Gastrocnemius medialis (tissue), 4 donors: ENCODE data around the gene HMCN1.

ENCODE experiments used
- CTCF ChIP-seq, 5 experiments: fragments of 450-650 bp in 3 of 5; fragments of 200-600 bp in 2 of 5; sonication (generic) in 2 of 5; IDR thresholded peaks in 4 of 5; conservative IDR thresholded peaks in 1 of 5; 1 replicate in 4 of 5; 2 replicates in 1 of 5; pipeline ENCODE4 v1.5.1; 2016 to 2019; ENCODE audit warnings: antibody characterized with exemption in 5 of 5, mild to moderate bottlenecking in 3 of 5, moderate library complexity in 3 of 5
- POLR2A ChIP-seq, 2 donors: fragments of 450-650 bp; IDR thresholded peaks; one replicate each; pipeline ENCODE4 v1.6.1; 2017; ENCODE audit warnings: antibody characterized with exemption in 2 of 2, mild to moderate bottlenecking in 2 of 2, moderate library complexity in 2 of 2

- TF ChIP-seq CTCF (IDR thresholded peaks at IDR 0.05 in 4 of 5, conservative IDR thresholded peaks at IDR 0.05 in 1 of 5) (no peak), POLR2A (IDR thresholded peaks at IDR 0.05) (no peak)
These were observed 280.3 kb downstream of the HMCN1 start for GRCh38 chr1:186014370-186015037.
